HL-60 (cell line): ENCODE data around the gene RANBP6.

Source experiments
- DNase-seq, 2 experiments: peaks; one replicate each; pipeline ENCODE4 v3.0.0-alpha.2; 2010 to 2020; ENCODE audit warnings: low read depth in 1 of 2, low spot score in 1 of 2
- H3K27ac ChIP-seq: fragments of 250-450 bp; sonication (Bioruptor Pico); replicated peaks from 2 replicates; pipeline ENCODE4 v1.5.1; 2020; ENCODE audit warnings: mild to moderate bottlenecking, moderate library complexity
- H3K27me3 ChIP-seq: fragments of 250-450 bp; sonication (Bioruptor Pico); 2 replicates; pipeline ENCODE4 v1.5.1; 2021; ENCODE audit warnings: mild to moderate bottlenecking, moderate library complexity; ENCODE audit not compliant: insufficient read depth, poor library complexity, severe bottlenecking
- H3K4me3 ChIP-seq: replicated peaks from 2 replicates; pipeline ENCODE4 v1.5.1; 2011; ENCODE audit warnings: mild to moderate bottlenecking, control low read depth, low read length; ENCODE audit not compliant: insufficient read depth
- GABPA ChIP-seq: IDR thresholded peaks from 2 replicates; pipeline ENCODE4 v1.6.1; 2012; ENCODE audit warnings: low read depth
- POLR2AphosphoS5 ChIP-seq: IDR thresholded peaks from 2 replicates; pipeline ENCODE4 v1.6.1; 2012; ENCODE audit warnings: low read depth
- REST ChIP-seq: IDR thresholded peaks from 2 replicates; pipeline ENCODE4 v1.6.1; 2012; ENCODE audit warnings: low read depth; ENCODE audit not compliant: insufficient replicate concordance
- SPI1 ChIP-seq: IDR thresholded peaks from 2 replicates; pipeline ENCODE4 v1.6.1; 2012; ENCODE audit warnings: low read depth, mild to moderate bottlenecking, borderline replicate concordance
- TF ChIP-seq, protein P1 (sequence below): IDR thresholded peaks from one replicate; pipeline ENCODE4 v1.5.1; 2011; ENCODE audit warnings: low read length, control low read depth, inconsistent platforms; ENCODE audit not compliant: insufficient read depth

RANBP6 gene

DNA sequence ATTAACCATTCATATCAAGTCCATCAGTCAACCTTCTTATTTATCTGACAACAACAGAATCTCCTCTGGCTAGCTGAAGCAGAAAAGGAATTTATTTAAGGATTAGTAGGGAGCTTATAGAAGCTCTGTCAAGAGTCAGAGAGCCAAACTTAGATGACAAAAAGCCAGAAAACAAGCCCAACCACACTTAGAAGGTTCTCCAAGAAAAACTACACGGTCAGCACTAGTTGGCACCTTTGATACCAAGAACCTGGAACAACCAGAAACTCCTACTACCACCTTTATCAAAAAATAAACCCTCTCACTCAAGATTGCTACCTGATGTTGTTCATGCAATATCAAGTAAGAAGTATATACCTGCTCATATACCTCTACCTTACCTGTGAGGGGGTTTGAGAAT is 36.9 kb downstream of the RANBP6 start:
- Histone ChIP-seq H3K27me3 (no peaks in the 10 kb centered on the region), H3K4me3 (no peak overlapping the region), H3K27ac (no peak overlapping the region)
- no peak for TF ChIP-seq POLR2AphosphoS5
- TF ChIP-seq, protein P1, sequence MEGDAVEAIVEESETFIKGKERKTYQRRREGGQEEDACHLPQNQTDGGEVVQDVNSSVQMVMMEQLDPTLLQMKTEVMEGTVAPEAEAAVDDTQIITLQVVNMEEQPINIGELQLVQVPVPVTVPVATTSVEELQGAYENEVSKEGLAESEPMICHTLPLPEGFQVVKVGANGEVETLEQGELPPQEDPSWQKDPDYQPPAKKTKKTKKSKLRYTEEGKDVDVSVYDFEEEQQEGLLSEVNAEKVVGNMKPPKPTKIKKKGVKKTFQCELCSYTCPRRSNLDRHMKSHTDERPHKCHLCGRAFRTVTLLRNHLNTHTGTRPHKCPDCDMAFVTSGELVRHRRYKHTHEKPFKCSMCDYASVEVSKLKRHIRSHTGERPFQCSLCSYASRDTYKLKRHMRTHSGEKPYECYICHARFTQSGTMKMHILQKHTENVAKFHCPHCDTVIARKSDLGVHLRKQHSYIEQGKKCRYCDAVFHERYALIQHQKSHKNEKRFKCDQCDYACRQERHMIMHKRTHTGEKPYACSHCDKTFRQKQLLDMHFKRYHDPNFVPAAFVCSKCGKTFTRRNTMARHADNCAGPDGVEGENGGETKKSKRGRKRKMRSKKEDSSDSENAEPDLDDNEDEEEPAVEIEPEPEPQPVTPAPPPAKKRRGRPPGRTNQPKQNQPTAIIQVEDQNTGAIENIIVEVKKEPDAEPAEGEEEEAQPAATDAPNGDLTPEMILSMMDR, result no peak
- no peak for TF ChIP-seq SPI1
- TF ChIP-seq REST, result no peak
- TF ChIP-seq GABPA, result no peak
- DNase-seq, result no peak

DNA sequence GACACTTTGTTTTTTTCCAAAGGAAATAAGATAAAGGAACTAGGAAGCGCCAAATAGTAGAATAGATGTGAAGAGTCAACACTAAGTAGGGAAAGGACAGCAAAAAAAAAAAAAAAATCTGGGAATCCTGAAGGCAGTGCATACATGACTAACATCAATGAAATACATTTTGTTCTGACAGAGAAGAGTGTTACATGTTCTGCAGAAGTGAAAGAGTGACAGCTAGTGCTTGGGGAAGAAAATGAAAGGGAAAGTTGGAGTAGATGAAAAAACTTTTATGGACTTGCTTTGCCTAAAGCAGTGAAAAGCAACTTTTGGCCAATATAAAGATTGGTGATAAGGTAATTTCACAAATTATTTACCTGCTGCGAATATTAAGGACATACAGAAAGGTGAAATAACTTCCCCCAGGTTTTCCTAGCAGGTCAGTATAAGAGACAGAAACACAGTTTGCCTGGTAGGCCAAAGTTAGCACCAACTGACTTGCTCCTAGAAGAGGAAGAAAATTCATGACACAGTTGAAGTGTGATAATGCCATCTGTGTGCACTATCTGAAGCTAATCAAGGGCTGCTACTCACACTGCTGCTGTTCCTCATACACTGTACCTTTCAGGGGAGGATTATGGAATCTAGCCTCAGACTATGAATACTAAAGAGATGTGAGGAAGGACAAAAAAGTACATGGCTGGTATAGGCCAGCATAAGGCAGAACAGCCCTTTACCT is 38.6 kb downstream of the RANBP6 start:
- no peaks in the 10 kb centered on the region for H3K27me3 ChIP-seq
- DNase-seq, result no peak
- no peak overlapping the region for H3K27ac ChIP-seq
- H3K4me3 ChIP-seq, result no peak overlapping the region
- TF ChIP-seq GABPA (no peak), REST (no peak), SPI1 (no peak), POLR2AphosphoS5 (no peak)
- TF ChIP-seq, protein P1, result no peak

DNA sequence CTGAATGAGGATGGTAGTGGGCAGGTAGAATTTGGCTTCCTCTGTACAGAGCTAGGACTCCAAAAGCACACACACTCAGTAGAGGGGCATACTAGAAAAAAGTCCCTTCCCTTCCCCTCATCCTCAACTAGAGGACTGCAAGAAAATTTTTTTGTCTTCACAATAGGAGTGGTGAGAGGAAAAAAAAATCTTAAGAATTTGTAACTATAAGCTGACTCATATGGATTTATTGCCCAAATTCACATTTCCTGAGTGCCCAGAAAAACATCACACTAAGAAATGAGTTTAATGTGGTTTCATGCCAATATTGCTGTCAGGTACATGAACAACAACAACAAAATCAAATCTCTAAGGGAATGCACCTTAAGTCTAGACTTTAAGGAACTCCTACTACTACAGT is 43.7 kb downstream of the RANBP6 start:
- H3K4me3 ChIP-seq, result no peak overlapping the region
- TF ChIP-seq REST, result no peak
- TF ChIP-seq, protein P1, result no peak
- TF ChIP-seq POLR2AphosphoS5, result no peak
- TF ChIP-seq SPI1, result no peak
- no peak for TF ChIP-seq GABPA
- no peak overlapping the region for H3K27ac ChIP-seq
- no peak for DNase-seq
- H3K27me3 ChIP-seq, result no peaks in the 10 kb centered on the region
